ENCODE results near the gene GTF3C4. TPM values are rescaled to one million over a fixed set of nuclear protein-coding genes. Genes with fewer than 3 reads are reported as not detected.

GTF3C4 gene
- total RNA-seq, 1 donor from 2014 or later = 27.9 TPM

- H2AFZ ChIP-seq (ENCODE audit: low read depth, low read length) = no peak overlapping the region
- no peaks in the 10 kb centered on the region for H3K27me3 ChIP-seq (ENCODE audit: insufficient read depth, low read length)
- H3K4me2 ChIP-seq (ENCODE audit: low read length) = no peak overlapping the region
- TF ChIP-seq EZH2 (IDR thresholded peaks at IDR 0.05; ENCODE audit: insufficient read depth, low read length) (no peak), CTCF (IDR thresholded peaks at IDR 0.05; ENCODE audit: insufficient read depth, low read depth, low read length) (no peak)
- H3K9me3 ChIP-seq (ENCODE audit: insufficient read depth, low read depth, low read length) = no peaks in the 10 kb centered on the region
- H4K20me1 ChIP-seq (ENCODE audit: insufficient read depth, low read length) = peaks cover 33% of the 10 kb centered on the region
- H3K4me1 ChIP-seq (ENCODE audit: insufficient read depth, low read length) = peaks cover 19% of the 10 kb centered on the region
- DNase-seq (ENCODE audit: low read depth) (no peak), FAIRE-seq (no peak)
- Mint-ChIP-seq H3K36me3 (ENCODE audit: low read depth, unreplicated experiment) (peaks cover 17% of the 10 kb centered on the region), H3K27me3 (ENCODE audit: low read depth, unreplicated experiment) (no peaks in the 10 kb centered on the region), H3K27ac (ENCODE audit: unreplicated experiment) (no peak overlapping the region), H3K4me1 (ENCODE audit: low read depth, unreplicated experiment) (peaks cover 25% of the 10 kb centered on the region), H3K9me3 (ENCODE audit: unreplicated experiment) (no peaks in the 10 kb centered on the region), H3K4me3 (ENCODE audit: unreplicated experiment) (no peak overlapping the region)
- H3K79me2 ChIP-seq (ENCODE audit: insufficient read depth, low read length) = no peaks in the 10 kb centered on the region
- peaks cover 27% of the 10 kb centered on the region for H3K36me3 ChIP-seq (ENCODE audit: insufficient read depth, low read length)
- H3K27ac ChIP-seq (ENCODE audit: low read depth, low read length) = no peak overlapping the region
- H3K4me3 ChIP-seq (ENCODE audit: insufficient read depth, low read depth, low read length) = no peak overlapping the region
- no peak overlapping the region for H3K9ac ChIP-seq (ENCODE audit: low read length)
Measured at GRCh38 chr9:132634327-132634726, 35.9 kb upstream of the GTF3C4 start.

DNA sequence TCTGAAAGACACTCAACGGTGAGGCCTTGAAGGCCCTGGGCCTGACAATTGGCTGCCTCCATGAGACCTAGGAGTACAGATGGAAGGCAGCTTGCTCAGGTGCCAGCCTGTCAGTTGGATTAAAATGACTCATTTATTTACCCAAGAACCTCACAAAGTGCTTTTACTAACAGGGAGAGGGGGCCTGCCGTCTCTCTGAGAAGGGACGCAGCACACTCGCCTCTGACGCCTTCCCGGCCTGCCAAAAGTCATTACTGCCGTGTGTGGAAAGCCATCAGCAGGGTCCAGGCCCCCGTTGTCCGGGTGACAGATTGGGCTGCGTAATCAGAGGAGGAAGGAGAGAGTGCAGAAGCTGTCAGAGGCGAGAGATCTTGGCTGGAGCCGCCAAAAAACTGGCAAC, 32.9 kb upstream of the GTF3C4 start:
- H3K9me3 ChIP-seq (ENCODE audit: insufficient read depth, low read depth, low read length) = no peaks in the 10 kb centered on the region
- DNase-seq (ENCODE audit: low read depth) (no peak), FAIRE-seq (no peak)
- Mint-ChIP-seq H3K36me3 (ENCODE audit: low read depth, unreplicated experiment) (peaks cover 20% of the 10 kb centered on the region), H3K4me3 (ENCODE audit: unreplicated experiment) (no peak overlapping the region), H3K9me3 (ENCODE audit: unreplicated experiment) (no peaks in the 10 kb centered on the region), H3K27me3 (ENCODE audit: low read depth, unreplicated experiment) (no peaks in the 10 kb centered on the region), H3K4me1 (ENCODE audit: low read depth, unreplicated experiment) (peaks cover 6% of the 10 kb centered on the region), H3K27ac (ENCODE audit: unreplicated experiment) (no peak overlapping the region)
- peaks cover 17% of the 10 kb centered on the region for H4K20me1 ChIP-seq (ENCODE audit: insufficient read depth, low read length)
- H3K36me3 ChIP-seq (ENCODE audit: insufficient read depth, low read length) = peaks cover 30% of the 10 kb centered on the region
- no peaks in the 10 kb centered on the region for H3K27me3 ChIP-seq (ENCODE audit: insufficient read depth, low read length)
- no peak overlapping the region for H3K4me3 ChIP-seq (ENCODE audit: insufficient read depth, low read depth, low read length)
- TF ChIP-seq EZH2 (IDR thresholded peaks at IDR 0.05; ENCODE audit: insufficient read depth, low read length) (no peak), CTCF (IDR thresholded peaks at IDR 0.05; ENCODE audit: insufficient read depth, low read depth, low read length) (no peak)
- H3K9ac ChIP-seq (ENCODE audit: low read length) = no peak overlapping the region
- no peak overlapping the region for H2AFZ ChIP-seq (ENCODE audit: low read depth, low read length)
- no peaks in the 10 kb centered on the region for H3K79me2 ChIP-seq (ENCODE audit: insufficient read depth, low read length)
- no peak overlapping the region for H3K4me2 ChIP-seq (ENCODE audit: low read length)
- H3K27ac ChIP-seq (ENCODE audit: low read depth, low read length) = no peak overlapping the region
- H3K4me1 ChIP-seq (ENCODE audit: insufficient read depth, low read length) = no peaks in the 10 kb centered on the region

DNA sequence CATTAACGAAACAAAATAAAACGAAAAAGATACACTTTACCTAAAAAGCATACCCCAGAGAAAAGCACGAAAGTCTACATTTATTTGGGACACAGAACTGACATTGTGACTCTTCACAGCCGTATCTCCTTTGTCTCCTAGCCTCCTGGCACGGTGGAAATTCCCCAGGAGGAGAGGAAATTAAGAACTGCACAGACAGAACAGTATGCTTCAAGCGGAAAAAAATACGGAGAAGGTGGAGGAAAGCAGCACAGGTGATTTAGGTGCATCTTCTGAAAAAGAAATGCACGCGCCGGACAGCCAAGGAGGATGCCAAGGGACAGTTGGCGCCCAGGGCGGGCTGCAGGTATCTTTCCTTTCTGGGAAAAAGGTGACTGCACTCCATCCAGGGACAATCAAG, 32.5 kb upstream of the GTF3C4 start:
- Mint-ChIP-seq H3K4me1 (ENCODE audit: low read depth, unreplicated experiment) (peaks cover 2% of the 10 kb centered on the region), H3K27ac (ENCODE audit: unreplicated experiment) (no peak overlapping the region), H3K36me3 (ENCODE audit: low read depth, unreplicated experiment) (peaks cover 20% of the 10 kb centered on the region), H3K27me3 (ENCODE audit: low read depth, unreplicated experiment) (no peaks in the 10 kb centered on the region), H3K4me3 (ENCODE audit: unreplicated experiment) (no peak overlapping the region), H3K9me3 (ENCODE audit: unreplicated experiment) (no peaks in the 10 kb centered on the region)
- Histone ChIP-seq H3K9me3 (ENCODE audit: insufficient read depth, low read depth, low read length) (no peaks in the 10 kb centered on the region), H3K4me1 (ENCODE audit: insufficient read depth, low read length) (no peaks in the 10 kb centered on the region), H3K79me2 (ENCODE audit: insufficient read depth, low read length) (no peaks in the 10 kb centered on the region), H3K27ac (ENCODE audit: low read depth, low read length) (no peak overlapping the region), H3K4me3 (ENCODE audit: insufficient read depth, low read depth, low read length) (no peak overlapping the region), H3K4me2 (ENCODE audit: low read length) (no peak overlapping the region), H3K9ac (ENCODE audit: low read length) (no peak overlapping the region), H3K27me3 (ENCODE audit: insufficient read depth, low read length) (no peaks in the 10 kb centered on the region), H3K36me3 (ENCODE audit: insufficient read depth, low read length) (peaks cover 31% of the 10 kb centered on the region), H4K20me1 (ENCODE audit: insufficient read depth, low read length) (peaks cover 17% of the 10 kb centered on the region), H2AFZ (ENCODE audit: low read depth, low read length) (no peak overlapping the region)
- FAIRE-seq = no peak
- DNase-seq (ENCODE audit: low read depth) = no peak
- TF ChIP-seq CTCF (IDR thresholded peaks at IDR 0.05; ENCODE audit: insufficient read depth, low read depth, low read length) (no peak), EZH2 (IDR thresholded peaks at IDR 0.05; ENCODE audit: insufficient read depth, low read length) (no peak)

Data from astrocyte (in vitro differentiated cells and primary cell).